SK-N-SH treated with all-trans-retinoic acid at 6 μM for 48 hours (cell line): ENCODE measurements around the gene ZNF135.

Experiments
- ATAC-seq: fragments of 200-7000 bp; cut with Tn5 transposase; 3 replicates; pipeline ENCODE4 v1.9.1; 2020; ENCODE audit warnings: mild to moderate bottlenecking, moderate library complexity
- CSDC2 ChIP-seq: fragments of 250-450 bp; sonication (Bioruptor Pico); IDR thresholded peaks from 2 replicates; pipeline ENCODE4 v1.5.0; 2020; ENCODE audit warnings: mild to moderate bottlenecking, moderate library complexity
- ESRRG ChIP-seq: fragments of 250-450 bp; sonication (Bioruptor Pico); IDR thresholded peaks from 2 replicates; pipeline ENCODE4 v1.6.1; 2021; ENCODE audit warnings: mild to moderate bottlenecking
- GLIS3 ChIP-seq: fragments of 250-450 bp; sonication (Bioruptor Pico); IDR thresholded peaks from 2 replicates; pipeline ENCODE4 v1.5.0; 2020; ENCODE audit warnings: mild to moderate bottlenecking, moderate library complexity
- OSR1 ChIP-seq: fragments of 250-450 bp; sonication (Bioruptor Pico); IDR thresholded peaks from 2 replicates; pipeline ENCODE4 v1.8.0; 2022; ENCODE audit warnings: moderate library complexity, mild to moderate bottlenecking, inconsistent platforms
- POU6F1 ChIP-seq: fragments of 250-450 bp; sonication (Bioruptor Pico); IDR thresholded peaks from 2 replicates; pipeline ENCODE4 v1.8.0; 2021; ENCODE audit warnings: low read depth, mild to moderate bottlenecking, moderate library complexity, borderline replicate concordance
- RARB ChIP-seq: fragments of 250-450 bp; sonication (Bioruptor Pico); IDR thresholded peaks from 2 replicates; pipeline ENCODE4 v1.8.0; 2021; ENCODE audit warnings: mild to moderate bottlenecking, moderate library complexity
- TCF4 ChIP-seq: fragments of 250-450 bp; sonication (Bioruptor Pico); IDR thresholded peaks from 2 replicates; pipeline ENCODE4 v1.8.0; 2021; ENCODE audit warnings: mild to moderate bottlenecking, moderate library complexity, borderline replicate concordance
- ZFP3 ChIP-seq: fragments of 250-450 bp; sonication (Bioruptor Pico); IDR thresholded peaks from 2 replicates; pipeline ENCODE4 v1.5.0; 2020; ENCODE audit warnings: mild to moderate bottlenecking, moderate library complexity
- ZFP30 ChIP-seq: fragments of 450-650 bp; formaldehyde crosslinking; IDR thresholded peaks from 2 replicates; pipeline ENCODE4 v1.5.0; 2022; ENCODE audit warnings: mild to moderate bottlenecking, moderate library complexity
- ZNF565 ChIP-seq: fragments of 450-650 bp; formaldehyde crosslinking; conservative IDR thresholded peaks from 2 replicates; pipeline ENCODE4 v1.5.0; 2020; ENCODE audit warnings: low read depth, mild to moderate bottlenecking, moderate library complexity
- ZNF70 ChIP-seq: fragments of 450-650 bp; formaldehyde crosslinking; IDR thresholded peaks from 2 replicates; pipeline ENCODE4 v1.5.0; 2020; ENCODE audit warnings: mild to moderate bottlenecking, moderate library complexity
- TF ChIP-seq, protein P1 (sequence below): fragments of 250-450 bp; sonication (Bioruptor Pico); IDR thresholded peaks from 2 replicates; pipeline ENCODE4 v1.5.1; 2021; ENCODE audit warnings: mild to moderate bottlenecking, moderate library complexity
- TF ChIP-seq, protein P2 (sequence below): fragments of 250-450 bp; sonication (Bioruptor Pico); IDR thresholded peaks from 2 replicates; pipeline ENCODE4 v1.5.0; 2020; ENCODE audit warnings: mild to moderate bottlenecking, moderate library complexity
- TF ChIP-seq, protein P3 (sequence below): fragments of 250-450 bp; sonication (Bioruptor Pico); IDR thresholded peaks from 2 replicates; pipeline ENCODE4 v1.5.1; 2020; ENCODE audit warnings: low read depth, mild to moderate bottlenecking, moderate library complexity

Gene ZNF135

DNA sequence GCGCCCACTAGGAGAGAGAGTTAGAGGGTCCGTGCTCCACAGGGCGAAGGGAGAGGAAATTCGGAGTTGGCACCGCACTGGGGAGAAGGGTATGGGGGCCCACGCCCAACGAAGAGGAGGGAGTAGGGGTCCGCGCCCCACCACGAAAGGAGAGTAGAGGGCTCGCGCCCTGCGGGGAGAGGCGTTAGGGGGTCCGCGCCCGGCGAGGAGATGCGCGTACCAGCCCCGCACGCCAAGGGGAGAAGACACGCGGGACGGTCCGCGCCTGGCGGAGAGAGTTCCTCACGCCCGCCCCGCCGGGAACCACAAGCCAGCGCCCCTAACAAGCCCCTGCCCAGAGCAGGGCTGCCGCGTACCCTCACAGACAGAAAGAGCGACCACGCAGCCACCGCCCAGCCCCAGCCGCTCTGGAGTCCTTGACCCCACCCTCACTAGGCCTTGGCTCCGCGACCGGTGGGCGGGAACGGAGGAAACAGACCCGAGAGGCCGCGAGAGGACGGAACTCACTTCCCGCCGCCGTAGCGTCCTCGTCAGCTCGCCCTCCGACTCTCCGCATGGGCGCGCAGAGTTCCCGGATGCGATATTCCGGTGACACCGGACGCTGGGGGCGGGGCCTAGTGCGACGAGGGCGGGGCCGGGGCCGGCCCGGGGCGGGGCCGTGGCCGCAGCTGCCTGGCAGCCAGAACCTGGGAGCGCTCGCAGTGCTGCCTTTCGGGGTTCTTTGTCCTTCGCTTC is 58.9 kb downstream of the ZNF135 start:
- no peak for ATAC-seq
- no peak for TF ChIP-seq OSR1 (CRISPR knock-in tag)
- TF ChIP-seq, protein P1, sequence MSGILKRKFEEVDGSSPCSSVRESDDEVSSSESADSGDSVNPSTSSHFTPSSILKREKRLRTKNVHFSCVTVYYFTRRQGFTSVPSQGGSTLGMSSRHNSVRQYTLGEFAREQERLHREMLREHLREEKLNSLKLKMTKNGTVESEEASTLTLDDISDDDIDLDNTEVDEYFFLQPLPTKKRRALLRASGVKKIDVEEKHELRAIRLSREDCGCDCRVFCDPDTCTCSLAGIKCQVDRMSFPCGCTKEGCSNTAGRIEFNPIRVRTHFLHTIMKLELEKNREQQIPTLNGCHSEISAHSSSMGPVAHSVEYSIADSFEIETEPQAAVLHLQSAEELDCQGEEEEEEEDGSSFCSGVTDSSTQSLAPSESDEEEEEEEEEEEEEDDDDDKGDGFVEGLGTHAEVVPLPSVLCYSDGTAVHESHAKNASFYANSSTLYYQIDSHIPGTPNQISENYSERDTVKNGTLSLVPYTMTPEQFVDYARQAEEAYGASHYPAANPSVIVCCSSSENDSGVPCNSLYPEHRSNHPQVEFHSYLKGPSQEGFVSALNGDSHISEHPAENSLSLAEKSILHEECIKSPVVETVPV (CRISPR knock-in tag) = no peak
- TF ChIP-seq TCF4 (CRISPR knock-in tag) = no peak
- TF ChIP-seq ESRRG (CRISPR knock-in tag) = no peak
- no peak for TF ChIP-seq ZFP3 (CRISPR knock-in tag)
- TF ChIP-seq ZNF70 (CRISPR knock-in tag) = no peak
- no peak for TF ChIP-seq POU6F1
- TF ChIP-seq, protein P2, sequence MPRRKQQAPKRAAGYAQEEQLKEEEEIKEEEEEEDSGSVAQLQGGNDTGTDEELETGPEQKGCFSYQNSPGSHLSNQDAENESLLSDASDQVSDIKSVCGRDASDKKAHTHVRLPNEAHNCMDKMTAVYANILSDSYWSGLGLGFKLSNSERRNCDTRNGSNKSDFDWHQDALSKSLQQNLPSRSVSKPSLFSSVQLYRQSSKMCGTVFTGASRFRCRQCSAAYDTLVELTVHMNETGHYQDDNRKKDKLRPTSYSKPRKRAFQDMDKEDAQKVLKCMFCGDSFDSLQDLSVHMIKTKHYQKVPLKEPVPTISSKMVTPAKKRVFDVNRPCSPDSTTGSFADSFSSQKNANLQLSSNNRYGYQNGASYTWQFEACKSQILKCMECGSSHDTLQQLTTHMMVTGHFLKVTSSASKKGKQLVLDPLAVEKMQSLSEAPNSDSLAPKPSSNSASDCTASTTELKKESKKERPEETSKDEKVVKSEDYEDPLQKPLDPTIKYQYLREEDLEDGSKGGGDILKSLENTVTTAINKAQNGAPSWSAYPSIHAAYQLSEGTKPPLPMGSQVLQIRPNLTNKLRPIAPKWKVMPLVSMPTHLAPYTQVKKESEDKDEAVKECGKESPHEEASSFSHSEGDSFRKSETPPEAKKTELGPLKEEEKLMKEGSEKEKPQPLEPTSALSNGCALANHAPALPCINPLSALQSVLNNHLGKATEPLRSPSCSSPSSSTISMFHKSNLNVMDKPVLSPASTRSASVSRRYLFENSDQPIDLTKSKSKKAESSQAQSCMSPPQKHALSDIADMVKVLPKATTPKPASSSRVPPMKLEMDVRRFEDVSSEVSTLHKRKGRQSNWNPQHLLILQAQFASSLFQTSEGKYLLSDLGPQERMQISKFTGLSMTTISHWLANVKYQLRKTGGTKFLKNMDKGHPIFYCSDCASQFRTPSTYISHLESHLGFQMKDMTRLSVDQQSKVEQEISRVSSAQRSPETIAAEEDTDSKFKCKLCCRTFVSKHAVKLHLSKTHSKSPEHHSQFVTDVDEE (CRISPR knock-in tag) = no peak
- TF ChIP-seq CSDC2 (CRISPR knock-in tag) = no peak
- TF ChIP-seq GLIS3 (CRISPR knock-in tag) = no peak
- TF ChIP-seq, protein P3, sequence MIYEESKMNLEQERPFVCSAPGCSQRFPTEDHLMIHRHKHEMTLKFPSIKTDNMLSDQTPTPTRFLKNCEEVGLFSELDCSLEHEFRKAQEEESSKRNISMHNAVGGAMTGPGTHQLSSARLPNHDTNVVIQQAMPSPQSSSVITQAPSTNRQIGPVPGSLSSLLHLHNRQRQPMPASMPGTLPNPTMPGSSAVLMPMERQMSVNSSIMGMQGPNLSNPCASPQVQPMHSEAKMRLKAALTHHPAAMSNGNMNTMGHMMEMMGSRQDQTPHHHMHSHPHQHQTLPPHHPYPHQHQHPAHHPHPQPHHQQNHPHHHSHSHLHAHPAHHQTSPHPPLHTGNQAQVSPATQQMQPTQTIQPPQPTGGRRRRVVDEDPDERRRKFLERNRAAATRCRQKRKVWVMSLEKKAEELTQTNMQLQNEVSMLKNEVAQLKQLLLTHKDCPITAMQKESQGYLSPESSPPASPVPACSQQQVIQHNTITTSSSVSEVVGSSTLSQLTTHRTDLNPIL (CRISPR knock-in tag) = no peak
- TF ChIP-seq ZNF565 = no peak
- no peak for TF ChIP-seq ZFP30 (CRISPR knock-in tag)

DNA sequence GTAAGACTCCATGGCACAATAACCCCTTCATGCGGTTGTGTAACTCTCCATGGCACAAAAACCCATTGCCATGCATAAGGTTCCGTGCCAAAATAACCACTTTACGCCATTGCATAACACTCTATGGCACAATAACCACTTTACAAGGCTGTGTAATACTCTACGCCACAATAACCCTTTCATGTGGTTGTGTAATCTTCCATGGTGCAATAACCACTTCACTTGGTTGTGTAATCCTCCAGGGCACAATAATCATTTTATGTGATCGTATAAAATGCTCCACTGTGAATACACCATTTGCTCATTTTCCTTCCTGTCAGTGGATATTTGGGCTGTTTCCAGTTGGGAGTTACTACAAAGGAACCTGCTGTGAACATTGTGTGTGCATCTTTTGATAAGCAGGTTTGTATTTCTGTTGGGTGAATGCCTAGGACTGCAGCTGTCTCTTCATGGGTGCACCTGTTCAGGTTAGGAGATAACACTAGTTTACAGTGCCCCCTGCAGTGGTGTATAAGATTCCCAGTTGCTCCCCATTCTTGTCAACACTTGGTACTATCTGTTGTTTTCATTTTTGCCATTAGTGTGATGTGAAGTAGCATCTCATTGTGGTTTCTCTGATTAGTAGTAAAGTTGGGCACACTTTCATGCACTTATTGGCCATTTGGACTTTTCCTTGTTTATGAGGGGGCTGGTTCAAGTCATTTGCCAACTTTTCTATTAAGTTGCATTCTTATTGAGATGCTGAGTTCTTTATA is 60.1 kb downstream of the ZNF135 start:
- no peak for ATAC-seq
- TF ChIP-seq ZFP3 (CRISPR knock-in tag) (no peak), ZNF565 (no peak), RARB (CRISPR knock-in tag) (no peak)
